Inflammatory macrophage (primary cell): ENCODE measurements around the gene SOX15.
"Not testable (repeated sequence)": the region's sequence is repeated elsewhere in the genome, so short reads cannot be mapped to it uniquely, and the experiment has no call there.

Experiments used
- DNase-seq, 2 donors: peaks; one replicate each; pipeline ENCODE4 v3.0.0-alpha.2; 2020 to 2022

SOX15 gene

GRCh38 chr17:7606280-7606679, 16.4 kb upstream of the SOX15 start:
- DNase-seq, result no peak

DNA sequence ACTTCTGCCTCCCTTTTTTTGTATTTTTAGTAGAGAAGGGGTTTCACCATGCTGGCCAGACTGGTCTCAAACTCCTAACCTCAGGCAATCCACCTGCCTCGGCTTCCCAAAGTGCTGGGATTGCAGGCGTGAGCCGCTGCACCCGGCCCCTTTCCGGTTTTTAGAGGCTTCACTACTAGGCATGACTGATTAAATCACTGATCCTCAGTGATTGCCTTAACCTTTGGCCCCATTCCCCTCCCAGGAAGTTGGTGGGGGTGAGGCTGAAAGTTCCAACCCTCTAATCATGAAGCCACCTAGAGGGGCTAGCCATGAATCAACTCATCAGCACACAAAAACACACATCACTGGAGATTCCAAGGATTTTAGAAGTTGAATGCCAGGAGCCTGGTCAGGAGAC, 7.7 kb upstream of the SOX15 start:
- not testable (repeated sequence) for DNase-seq

GRCh38 chr17:7593296-7593695, 3.4 kb upstream of the SOX15 start:
- no peak for DNase-seq

DNA sequence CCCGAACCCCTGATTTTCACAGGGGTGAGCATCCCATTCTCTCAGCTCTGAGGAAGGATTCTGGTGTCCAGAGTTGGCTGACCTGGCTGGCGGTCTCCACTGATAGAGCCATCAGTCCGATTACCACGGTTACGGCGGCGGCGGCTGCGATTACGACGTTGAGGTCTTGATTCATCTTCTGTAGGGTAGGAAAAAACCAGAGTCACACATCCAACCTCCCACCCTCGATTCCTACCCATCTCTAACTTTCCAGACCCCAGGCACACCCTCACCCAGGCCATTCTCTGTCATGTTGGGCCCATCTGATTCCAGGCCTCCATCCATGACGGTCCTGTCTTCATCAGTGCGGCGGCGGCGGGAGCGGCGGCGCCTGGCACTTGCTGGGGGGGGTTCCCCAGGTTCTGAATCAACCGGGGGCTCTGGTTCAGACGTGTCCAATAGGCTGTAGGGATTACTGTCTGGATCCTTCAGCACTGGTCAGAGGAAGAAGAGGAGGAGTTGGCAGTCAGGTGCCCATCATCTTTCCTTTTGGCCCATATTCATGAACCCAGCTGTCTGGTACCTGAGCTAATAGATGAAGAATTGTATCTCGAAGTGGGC, 2.6 kb upstream of the SOX15 start:
- DNase-seq, result no peak

GRCh38 chr17:7591596-7591995, 1.7 kb upstream of the SOX15 start:
- no peak for DNase-seq

DNA sequence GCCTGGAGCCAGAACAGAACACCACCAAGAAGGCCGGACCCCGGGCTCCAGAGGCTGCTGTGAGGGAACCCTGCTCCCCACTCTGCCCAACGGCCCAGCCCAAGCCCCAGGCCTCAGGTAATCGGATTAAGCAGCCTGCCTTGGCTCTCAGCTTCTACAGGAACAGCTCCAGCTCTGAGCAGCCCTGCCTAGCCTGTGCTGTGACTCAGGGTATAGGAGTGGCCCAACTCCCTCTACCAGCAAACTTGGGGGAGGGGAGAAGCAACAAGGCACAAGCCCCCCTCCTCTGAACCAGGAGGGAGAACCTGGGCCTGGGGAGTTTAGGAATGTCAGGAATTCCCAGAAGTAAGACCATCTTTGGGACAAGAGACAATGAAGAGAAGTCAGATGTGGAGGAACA, 849 bp upstream of the SOX15 start:
- no peak for DNase-seq

GRCh38 chr17:7589204-7589868, 558 bp downstream of the SOX15 start:
- DNase-seq, result peak; percentile 81 to 86

DNA sequence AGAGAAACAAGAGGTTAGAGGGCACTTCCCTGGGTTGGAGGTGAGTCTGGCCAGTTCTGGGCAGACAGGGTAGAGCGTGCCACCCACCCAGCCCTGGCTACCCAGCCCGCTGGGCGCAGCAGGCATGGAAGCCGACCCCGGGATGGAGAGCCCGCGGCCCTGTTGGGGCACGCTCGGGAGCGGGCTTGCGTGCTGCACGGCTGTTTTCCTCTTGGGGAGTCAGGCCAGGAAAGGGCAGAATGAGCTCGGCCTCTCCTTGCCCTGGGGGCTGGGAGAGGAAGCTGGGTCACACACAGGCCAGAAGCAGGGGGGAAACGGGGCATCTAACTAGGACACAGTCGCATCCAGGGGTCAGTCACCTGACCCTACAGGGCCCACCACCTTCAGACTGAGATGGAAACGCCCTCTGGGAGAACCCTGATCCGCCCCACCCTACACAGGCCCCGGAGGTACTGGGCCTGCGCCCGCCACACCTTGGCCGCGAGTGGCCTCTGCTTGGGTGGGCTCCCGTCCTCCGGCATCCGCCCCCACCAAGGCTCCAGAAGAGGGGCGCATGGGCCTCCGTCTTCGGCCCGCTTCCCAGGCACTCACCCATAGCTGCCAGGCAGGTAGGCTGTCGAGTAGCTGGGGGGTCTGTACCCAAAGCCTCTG, 1.2 kb downstream of the SOX15 start:
- no peak for DNase-seq

DNA sequence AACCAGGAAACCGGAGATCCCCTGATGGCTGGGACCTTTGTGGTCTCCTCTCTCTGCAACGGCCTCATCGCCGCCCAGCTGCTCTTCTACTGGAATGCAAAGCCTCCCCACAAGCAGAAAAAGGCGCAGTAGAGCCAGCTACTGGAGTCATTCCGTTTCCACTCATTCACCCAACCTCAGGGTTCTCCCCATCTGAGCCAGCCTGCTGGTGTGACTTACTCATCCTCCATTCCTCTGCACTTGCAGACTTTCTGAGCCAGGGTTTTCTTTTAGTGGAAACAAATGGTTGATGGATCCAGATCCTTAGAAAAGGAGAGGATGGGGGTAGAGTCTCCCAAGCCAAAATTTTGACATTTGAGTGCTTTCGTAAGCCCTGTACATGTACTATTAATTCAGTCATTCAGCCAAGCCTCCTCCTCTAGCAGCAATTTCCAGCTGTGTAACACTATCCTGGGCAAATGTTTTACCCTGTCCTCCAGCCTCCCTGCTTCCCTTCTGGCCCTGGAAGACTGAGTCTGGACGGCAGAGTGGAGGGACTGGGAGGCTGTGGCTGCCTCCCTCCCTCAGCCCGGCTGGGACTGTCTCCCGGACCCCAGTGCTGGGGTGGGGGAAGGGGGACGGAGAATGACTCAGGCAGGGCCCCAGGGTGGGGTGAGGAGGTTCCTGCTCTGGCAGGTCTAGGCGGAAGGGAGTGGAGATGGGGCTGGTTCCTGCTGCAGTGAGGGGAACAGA, 2.3 kb downstream of the SOX15 start:
- no peak for DNase-seq

DNA sequence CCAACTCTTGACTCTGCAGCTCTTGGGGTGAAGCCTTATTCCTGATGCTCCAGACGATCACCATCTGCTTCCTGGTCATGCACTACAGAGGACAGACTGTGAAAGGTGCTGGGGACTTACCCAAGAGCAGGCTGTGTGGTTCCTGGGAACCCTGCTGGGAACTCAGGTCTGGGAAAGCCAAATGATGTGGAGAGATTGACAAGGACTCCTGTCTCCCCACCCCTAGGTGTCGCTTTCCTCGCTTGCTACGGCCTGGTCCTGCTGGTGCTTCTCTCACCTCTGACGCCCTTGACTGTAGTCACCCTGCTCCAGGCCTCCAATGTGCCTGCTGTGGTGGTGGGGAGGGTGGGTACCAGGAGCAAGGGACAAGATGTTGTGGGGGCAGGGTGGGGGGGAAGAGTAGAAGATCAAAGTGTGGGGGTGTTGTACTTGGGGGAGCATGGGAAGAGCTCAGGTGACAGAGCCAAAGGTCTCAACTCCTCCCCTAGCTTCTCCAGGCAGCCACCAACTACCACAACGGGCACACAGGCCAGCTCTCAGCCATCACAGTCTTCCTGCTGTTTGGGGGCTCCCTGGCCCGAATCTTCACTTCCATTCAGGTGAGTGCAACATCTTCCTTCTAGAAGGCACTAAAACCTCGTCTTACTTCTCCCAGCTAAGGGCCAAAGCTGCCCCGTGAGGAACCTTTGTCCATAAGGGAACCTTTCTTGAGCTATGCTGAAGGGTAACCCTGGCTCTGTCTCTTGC, 3.0 kb downstream of the SOX15 start:
- DNase-seq, result no peak

DNA sequence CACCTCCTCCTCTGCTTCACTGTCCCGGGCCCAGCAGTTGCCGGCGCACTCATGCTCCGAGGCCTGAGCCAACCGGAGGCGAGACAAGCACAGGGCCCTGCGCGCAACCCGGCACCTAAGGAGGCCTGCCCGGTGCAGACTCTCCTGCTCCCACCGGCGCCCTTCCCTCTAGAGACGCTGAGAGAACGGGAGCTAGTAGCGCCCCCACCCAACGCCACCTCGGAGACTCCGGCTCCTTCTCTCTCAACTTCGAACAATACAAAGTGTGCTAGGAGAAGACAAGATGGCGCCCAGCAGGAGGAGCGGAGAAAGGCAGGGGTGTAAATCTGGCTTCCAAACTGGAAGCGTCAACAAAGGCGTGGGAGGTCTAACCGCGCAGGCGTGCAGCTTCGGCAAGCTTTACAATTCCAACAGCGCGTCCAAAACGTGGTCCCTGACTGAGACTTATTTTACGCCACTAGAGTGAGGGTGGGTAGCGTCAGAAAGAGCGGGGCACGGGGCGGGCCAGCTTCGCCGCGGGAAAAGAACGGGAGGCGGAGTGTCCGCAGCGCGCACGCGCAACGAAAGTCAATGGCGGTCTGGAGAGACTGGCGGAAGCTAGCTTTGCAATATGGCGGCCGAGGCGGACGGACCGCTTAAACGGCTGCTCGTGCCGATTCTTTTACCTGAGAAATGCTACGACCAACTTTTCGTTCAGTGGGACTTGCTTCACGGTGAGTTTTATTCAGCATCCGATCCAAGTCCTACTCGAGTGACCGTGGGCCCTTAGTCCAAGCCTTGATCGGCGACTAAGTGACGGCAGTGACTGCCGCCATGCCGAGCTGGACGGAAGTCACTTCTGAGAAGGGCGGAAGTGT, 6.4 kb downstream of the SOX15 start, which contains the start of gene MPDU1:
MPDU1 (plus strand) TSS at position 600 of the 857 bp plus-strand sequence; CDS start at position 611, 11 bp downstream.
- peak; percentile 99 for DNase-seq

- no peak for DNase-seq
Measured at GRCh38 chr17:7582396-7583252, 7.3 kb downstream of the SOX15 start.

DNA sequence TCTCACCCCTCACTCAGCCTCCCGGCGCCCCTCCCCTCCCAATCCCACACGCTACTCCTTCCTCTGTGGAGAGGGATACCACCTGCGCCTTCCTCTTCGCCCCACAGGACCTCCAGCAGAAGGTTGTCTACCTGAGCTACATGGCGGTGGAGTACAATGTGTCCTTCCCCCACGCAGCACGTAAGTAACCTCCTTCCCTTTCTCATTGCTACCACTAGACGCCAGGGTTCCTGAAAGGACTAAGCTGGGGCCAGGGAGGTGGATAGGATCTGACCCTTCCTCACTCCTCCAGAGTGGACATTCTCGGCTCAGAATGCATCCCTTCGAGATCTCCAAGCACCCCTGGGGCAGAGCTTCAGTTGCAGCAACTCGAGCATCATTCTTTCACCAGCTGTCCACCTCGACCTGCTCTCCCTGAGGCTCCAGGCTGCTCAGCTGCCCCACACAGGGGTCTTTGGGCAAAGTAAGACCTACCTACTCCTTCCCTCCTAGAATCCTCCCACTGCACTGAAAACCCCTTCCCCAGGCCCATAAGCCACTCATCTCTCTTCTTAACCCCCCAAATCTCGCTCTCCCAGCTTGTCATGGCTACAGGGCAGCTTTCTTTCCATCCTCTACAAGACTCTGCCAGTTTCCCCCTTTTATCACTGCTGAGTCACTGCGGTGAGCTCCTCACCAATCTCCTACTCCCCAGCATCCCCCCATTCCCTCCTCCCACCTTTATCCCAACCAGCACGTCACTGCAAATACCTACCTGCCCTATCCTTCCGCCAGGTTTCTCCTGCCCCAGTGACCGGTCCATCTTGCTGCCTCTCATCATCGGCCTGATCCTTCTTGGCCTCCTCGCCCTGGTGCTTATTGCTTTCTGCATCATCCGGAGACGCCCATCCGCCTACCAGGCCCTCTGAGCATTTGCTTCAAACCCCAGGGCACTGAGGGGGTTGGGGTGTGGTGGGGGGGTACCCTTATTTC, 9.0 kb downstream of the SOX15 start:
- DNase-seq, result peak; percentile 36 to 64

DNA sequence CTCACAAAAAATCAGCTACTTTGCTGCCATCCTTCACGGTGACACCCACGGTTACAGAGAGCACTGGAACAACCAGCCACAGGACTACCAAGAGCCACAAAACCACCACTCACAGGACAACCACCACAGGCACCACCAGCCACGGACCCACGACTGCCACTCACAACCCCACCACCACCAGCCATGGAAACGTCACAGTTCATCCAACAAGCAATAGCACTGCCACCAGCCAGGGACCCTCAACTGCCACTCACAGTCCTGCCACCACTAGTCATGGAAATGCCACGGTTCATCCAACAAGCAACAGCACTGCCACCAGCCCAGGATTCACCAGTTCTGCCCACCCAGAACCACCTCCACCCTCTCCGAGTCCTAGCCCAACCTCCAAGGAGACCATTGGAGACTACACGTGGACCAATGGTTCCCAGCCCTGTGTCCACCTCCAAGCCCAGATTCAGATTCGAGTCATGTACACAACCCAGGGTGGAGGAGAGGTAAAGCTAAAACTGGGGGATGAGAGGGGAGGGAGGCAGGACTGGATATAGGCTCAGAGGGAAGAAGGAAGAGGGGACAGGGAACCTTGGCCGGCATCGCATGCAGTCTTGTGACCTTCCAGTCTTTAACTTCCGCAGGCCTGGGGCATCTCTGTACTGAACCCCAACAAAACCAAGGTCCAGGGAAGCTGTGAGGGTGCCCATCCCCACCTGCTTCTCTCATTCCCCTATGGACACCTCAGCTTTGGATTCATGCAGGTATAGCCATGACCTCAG, 9.9 kb downstream of the SOX15 start:
- peak; percentile 62 to 75 for DNase-seq

DNA sequence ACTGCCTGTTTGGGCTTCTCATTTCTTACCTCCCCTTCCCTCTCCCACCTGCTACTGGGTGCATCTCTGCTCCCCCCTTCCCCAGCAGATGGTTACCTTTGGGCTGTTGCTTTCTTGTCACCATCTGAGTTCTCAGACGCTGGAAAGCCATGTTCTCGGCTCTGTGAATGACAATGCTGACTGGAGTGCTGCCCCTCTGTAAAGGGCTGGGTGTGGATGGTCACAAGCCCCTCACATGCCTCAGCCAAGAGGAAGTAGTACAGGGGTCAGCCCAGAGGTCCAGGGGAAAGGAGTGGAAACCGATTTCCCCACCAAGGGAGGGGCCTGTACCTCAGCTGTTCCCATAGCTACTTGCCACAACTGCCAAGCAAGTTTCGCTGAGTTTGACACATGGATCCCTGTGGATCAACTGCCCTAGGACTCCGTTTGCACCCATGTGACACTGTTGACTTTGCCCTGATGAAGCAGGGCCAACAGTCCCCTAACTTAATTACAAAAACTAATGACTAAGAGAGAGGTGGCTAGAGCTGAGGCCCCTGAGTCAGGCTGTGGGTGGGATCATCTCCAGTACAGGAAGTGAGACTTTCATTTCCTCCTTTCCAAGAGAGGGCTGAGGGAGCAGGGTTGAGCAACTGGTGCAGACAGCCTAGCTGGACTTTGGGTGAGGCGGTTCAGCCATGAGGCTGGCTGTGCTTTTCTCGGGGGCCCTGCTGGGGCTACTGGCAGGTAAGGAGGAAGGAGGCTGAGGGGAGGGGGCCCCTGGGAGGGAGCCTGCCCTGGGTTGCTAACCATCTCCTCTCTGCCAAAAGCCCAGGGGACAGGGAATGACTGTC, 10.7 kb downstream of the SOX15 start, which contains the start of gene CD68:
CD68 (plus strand) TSS at position 638 of the 833 bp plus-strand sequence; CDS start at position 678, 40 bp downstream.
- DNase-seq, result peak; percentile 99

DNA sequence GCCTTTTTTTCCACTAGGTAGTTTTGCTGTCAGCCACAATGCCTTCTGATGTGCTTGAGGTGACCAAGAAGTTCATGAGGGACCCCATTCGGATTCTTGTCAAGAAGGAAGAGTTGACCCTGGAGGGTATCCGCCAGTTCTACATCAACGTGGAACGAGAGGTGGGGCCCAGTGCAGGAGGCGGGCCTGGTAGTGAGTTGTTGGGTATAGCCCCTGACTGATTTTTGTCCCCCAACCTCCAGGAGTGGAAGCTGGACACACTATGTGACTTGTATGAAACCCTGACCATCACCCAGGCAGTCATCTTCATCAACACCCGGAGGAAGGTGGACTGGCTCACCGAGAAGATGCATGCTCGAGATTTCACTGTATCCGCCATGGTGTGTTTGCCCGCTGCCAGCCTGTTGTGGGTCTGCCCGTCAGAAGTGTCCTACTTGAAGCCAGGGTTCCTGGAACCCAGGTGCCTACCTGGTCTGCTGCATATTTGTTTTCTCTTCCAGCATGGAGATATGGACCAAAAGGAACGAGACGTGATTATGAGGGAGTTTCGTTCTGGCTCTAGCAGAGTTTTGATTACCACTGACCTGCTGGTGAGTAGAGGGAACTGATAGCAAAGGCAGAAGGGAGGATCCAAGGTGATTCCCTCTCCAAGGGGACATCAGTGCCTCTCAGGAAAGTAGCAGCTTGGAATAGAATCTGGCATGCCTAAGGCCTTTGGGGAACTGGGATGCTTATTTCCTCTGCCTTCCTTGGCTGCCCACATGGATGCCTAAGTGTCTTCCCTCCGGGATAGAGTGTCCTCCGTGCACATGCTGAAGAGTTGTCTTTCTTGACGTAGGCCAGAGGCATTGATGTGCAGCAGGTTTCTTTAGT, 12.3 kb downstream of the SOX15 start:
- DNase-seq, result no peak
